Measurements from ENCODE around the gene SMARCC1.
"Not testable (repeated sequence)": the region's sequence is repeated elsewhere in the genome, so short reads cannot be mapped to it uniquely, and the experiment has no call there.

- TF ChIP-seq CTCF, POLR2A (IDR thresholded peaks at IDR 0.05): not testable (repeated sequence)
Observed at GRCh38 chr3:47760207-47760606, 21.5 kb downstream of the SMARCC1 start.
